Endodermal cell (in vitro differentiated cells): Measurements from ENCODE around the gene LRP1-AS. TPM values are rescaled to one million over a fixed set of nuclear protein-coding genes. Genes with fewer than 3 reads are reported as not detected.

ENCODE experiments used
- DNase-seq: peaks from one replicate; pipeline ENCODE4 v3.0.0-alpha.2; 2017
- H3K27ac ChIP-seq: 2 replicates; pipeline ENCODE4 v1.5.1; 2013; ENCODE audit warnings: mild to moderate bottlenecking, low read depth, low read length, moderate library complexity
- H3K27me3 ChIP-seq: 2 replicates; pipeline ENCODE4 v1.6.1; 2013; ENCODE audit warnings: mild to moderate bottlenecking, low read length, moderate library complexity; ENCODE audit not compliant: insufficient read depth, control insufficient read depth, poor library complexity, severe bottlenecking
- H3K36me3 ChIP-seq: 2 replicates; pipeline ENCODE4 v1.7.0; 2013; ENCODE audit warnings: mild to moderate bottlenecking, low read length, moderate library complexity; ENCODE audit not compliant: control insufficient read depth, insufficient read depth
- H3K4me1 ChIP-seq: one replicate; pipeline ENCODE4 v1.7.0; 2013; ENCODE audit warnings: low read length; ENCODE audit not compliant: control insufficient read depth, insufficient read depth
- H3K4me3 ChIP-seq: 2 replicates; pipeline ENCODE4 v1.5.1; 2013; ENCODE audit warnings: mild to moderate bottlenecking, low read length, moderate library complexity
- H3K9ac ChIP-seq: 2 replicates; pipeline ENCODE4 v1.6.1; 2013; ENCODE audit warnings: mild to moderate bottlenecking, low read length, moderate library complexity; ENCODE audit not compliant: poor library complexity, severe bottlenecking; ENCODE audit errors: extremely low read depth
- H3K9me3 ChIP-seq: 2 replicates; pipeline ENCODE4 v1.6.1; 2013; ENCODE audit warnings: mild to moderate bottlenecking, low read length, moderate library complexity; ENCODE audit not compliant: control insufficient read depth
- H3K27ac Mint-ChIP-seq: 2 replicates; pipeline ENCODE4 v1.8.0; 2020; ENCODE audit warnings: mixed read lengths
- H3K27me3 Mint-ChIP-seq: 2 replicates; pipeline ENCODE4 v1.8.0; 2021; ENCODE audit warnings: mild to moderate bottlenecking, mixed read lengths; ENCODE audit not compliant: insufficient read depth
- H3K36me3 Mint-ChIP-seq: 2 replicates; pipeline ENCODE4 v1.8.0; 2020; ENCODE audit warnings: low read depth, mixed read lengths
- H3K4me1 Mint-ChIP-seq: 2 replicates; pipeline ENCODE4 v1.8.0; 2020; ENCODE audit warnings: mixed read lengths
- H3K4me3 Mint-ChIP-seq: 2 replicates; pipeline ENCODE4 v1.8.0; 2020; ENCODE audit warnings: mild to moderate bottlenecking, moderate library complexity, mixed read lengths
- H3K9me3 Mint-ChIP-seq: 2 replicates; pipeline ENCODE4 v1.8.0; 2020; ENCODE audit warnings: mild to moderate bottlenecking, mixed read lengths
- WGBS, 2 experiments: methylation state at CpG; one replicate each; pipeline versions ENCODE4 v1.1.5 to v1.1.7; 2013; ENCODE audit warnings: missing lambda C conversion rate in 2 of 2, mixed read lengths in 1 of 2; ENCODE audit not compliant: insufficient coverage in 1 of 2, insufficient read length in 1 of 2; 5-methylcytosine and 5-hydroxymethylcytosine counted together
- total RNA-seq, 2 donors: library from RNA; stranded (reverse); fragmentation: NEBNext Ultra II Directional in 1 of 2; extraction: Animal tissue kit (Norgen Biotek cat#: 25700) in 1 of 2; gene quantifications; 2 replicates in 1 of 2; 3 replicates in 1 of 2; pipeline ENCODE4 v1.2.1, GENCODE V29; 2021
- TF ChIP-seq, protein P1 (sequence below): fragments of 200-600 bp; sonication (generic); conservative IDR thresholded peaks from 2 replicates; pipeline ENCODE4 v1.5.0; 2021; ENCODE audit warnings: antibody characterized with exemption, mild to moderate bottlenecking

LRP1-AS gene
- total RNA-seq, 2 donors from 2014 or later = not detected

DNA sequence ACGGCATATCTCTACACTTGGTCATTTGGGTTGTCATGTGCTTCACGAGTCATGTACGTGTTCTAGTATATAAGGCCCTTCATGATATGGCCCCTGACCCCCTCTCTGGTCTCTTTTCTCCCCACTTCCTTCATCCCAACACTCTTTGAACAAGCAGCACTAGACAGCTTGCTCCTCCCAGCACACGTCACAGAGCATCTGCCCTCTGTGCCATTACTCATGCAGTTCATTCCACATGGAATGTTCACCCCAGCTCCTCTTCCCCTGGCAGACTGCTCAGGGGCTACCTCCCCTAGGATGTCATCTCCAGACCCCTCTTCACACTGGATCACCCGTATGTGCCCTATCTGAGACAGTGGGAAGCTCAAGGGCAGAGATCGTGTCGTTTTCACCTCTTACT is 14.1 kb upstream of the LRP1-AS start:
- H3K4me1 ChIP-seq = no peaks in the 10 kb centered on the region
- WGBS, 2 experiments = 97 to 100% methylated on average over 6 to 7 of the region's 7 CpGs
- Mint-ChIP-seq H3K4me1 (no peaks in the 10 kb centered on the region), H3K36me3 (peaks cover 38% of the 10 kb centered on the region), H3K4me3 (no peak overlapping the region), H3K9me3 (no peaks in the 10 kb centered on the region), H3K27ac (no peak overlapping the region), H3K27me3 (no peaks in the 10 kb centered on the region)
- H3K27ac ChIP-seq = no peak overlapping the region
- no peak overlapping the region for H3K9ac ChIP-seq
- TF ChIP-seq, protein P1, sequence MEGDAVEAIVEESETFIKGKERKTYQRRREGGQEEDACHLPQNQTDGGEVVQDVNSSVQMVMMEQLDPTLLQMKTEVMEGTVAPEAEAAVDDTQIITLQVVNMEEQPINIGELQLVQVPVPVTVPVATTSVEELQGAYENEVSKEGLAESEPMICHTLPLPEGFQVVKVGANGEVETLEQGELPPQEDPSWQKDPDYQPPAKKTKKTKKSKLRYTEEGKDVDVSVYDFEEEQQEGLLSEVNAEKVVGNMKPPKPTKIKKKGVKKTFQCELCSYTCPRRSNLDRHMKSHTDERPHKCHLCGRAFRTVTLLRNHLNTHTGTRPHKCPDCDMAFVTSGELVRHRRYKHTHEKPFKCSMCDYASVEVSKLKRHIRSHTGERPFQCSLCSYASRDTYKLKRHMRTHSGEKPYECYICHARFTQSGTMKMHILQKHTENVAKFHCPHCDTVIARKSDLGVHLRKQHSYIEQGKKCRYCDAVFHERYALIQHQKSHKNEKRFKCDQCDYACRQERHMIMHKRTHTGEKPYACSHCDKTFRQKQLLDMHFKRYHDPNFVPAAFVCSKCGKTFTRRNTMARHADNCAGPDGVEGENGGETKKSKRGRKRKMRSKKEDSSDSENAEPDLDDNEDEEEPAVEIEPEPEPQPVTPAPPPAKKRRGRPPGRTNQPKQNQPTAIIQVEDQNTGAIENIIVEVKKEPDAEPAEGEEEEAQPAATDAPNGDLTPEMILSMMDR = no peak
- no peaks in the 10 kb centered on the region for H3K27me3 ChIP-seq
- no peak overlapping the region for H3K4me3 ChIP-seq
- H3K9me3 ChIP-seq = no peaks in the 10 kb centered on the region
- no peak for DNase-seq
- peaks cover 70% of the 10 kb centered on the region for H3K36me3 ChIP-seq

DNA sequence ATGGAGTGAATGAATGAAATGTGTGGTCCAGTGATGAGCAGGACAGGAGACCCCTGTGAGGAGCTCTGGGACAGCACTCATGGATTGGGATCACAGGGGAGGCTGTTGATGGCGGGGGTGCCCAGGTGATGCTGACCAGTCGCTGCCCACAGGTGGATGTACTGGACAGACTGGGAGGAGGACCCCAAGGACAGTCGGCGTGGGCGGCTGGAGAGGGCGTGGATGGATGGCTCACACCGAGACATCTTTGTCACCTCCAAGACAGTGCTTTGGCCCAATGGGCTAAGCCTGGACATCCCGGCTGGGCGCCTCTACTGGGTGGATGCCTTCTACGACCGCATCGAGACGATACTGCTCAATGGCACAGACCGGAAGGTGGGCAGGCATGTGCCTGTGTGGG is 13.3 kb upstream of the LRP1-AS start:
- TF ChIP-seq, protein P1 = no peak
- Histone ChIP-seq H3K9ac (no peak overlapping the region), H3K9me3 (no peaks in the 10 kb centered on the region), H3K4me3 (no peak overlapping the region), H3K27me3 (no peaks in the 10 kb centered on the region), H3K4me1 (no peaks in the 10 kb centered on the region), H3K36me3 (peaks cover 74% of the 10 kb centered on the region), H3K27ac (no peak overlapping the region)
- Mint-ChIP-seq H3K9me3 (no peaks in the 10 kb centered on the region), H3K27me3 (no peaks in the 10 kb centered on the region), H3K4me3 (no peak overlapping the region), H3K27ac (no peak overlapping the region), H3K36me3 (peaks cover 40% of the 10 kb centered on the region), H3K4me1 (no peaks in the 10 kb centered on the region)
- DNase-seq = no peak
- WGBS, 2 experiments = 95 to 98% methylated on average over 8 to 14 of the region's 14 CpGs

DNA sequence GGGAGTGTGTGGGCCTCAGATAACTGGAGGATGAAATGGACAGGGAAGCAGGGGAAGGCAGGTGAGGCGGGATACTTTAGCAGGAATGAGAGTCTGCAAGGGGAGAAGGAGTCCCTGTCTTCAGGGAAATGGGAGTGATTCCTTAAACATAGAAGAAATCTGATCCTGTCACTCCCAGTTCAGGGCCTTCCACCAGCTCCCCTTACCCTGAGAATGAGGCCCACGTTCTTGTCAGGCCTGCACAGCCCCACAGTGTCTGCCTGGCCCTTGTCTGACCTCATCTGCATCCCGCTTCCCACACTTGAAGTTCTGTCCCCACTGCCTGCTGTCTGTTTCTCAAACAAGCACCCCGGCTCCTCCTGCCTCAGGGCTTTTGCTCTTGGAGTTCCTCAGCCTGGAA is 12.6 kb upstream of the LRP1-AS start:
- Histone ChIP-seq H3K27ac (no peak overlapping the region), H3K36me3 (peaks cover 76% of the 10 kb centered on the region), H3K9me3 (no peaks in the 10 kb centered on the region), H3K4me3 (no peak overlapping the region), H3K9ac (no peak overlapping the region), H3K27me3 (no peaks in the 10 kb centered on the region), H3K4me1 (peaks cover under 1% of the 10 kb centered on the region)
- H3K36me3 Mint-ChIP-seq = peaks cover 41% of the 10 kb centered on the region
- H3K4me3 Mint-ChIP-seq = no peak overlapping the region
- H3K27ac Mint-ChIP-seq = no peak overlapping the region
- WGBS, 2 experiments = 86 to 100% methylated on average over 4 of the region's 4 CpGs
- no peaks in the 10 kb centered on the region for H3K4me1 Mint-ChIP-seq
- H3K27me3 Mint-ChIP-seq = no peaks in the 10 kb centered on the region
- H3K9me3 Mint-ChIP-seq = no peaks in the 10 kb centered on the region
- TF ChIP-seq, protein P1 = no peak
- DNase-seq = no peak
